Measurements from ENCODE around the gene WRNIP1. TPM values are rescaled to one million over a fixed set of nuclear protein-coding genes. Genes with fewer than 3 reads are reported as not detected.
A peak's percentile ranks its signal among the peaks of the same experiment; 100 is the strongest.

The WRNIP1 gene
- total RNA-seq, 1 experiment from 2014 or later, result 66.4 TPM

DNA sequence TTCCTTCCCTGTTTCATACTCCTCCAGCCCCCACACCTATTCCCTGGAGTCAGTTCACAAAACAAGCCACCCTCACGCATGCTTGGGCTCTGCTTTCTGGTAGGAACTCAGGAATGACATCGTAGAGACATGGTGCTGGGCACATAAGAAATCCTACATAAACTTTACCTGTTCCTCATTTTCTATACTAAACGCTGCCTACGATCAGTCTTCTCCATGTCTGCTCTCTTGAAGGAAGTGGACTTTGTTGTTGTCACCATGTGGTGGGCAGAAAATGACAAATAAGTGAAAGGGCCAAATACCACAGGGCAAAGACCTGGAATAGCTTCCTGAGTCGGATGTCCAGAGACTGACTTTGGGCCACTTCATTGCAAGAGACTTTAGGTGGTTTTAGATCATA, 24.6 kb upstream of the WRNIP1 start:
- DNase-seq (ENCODE audit: low read depth), result no peak

DNA sequence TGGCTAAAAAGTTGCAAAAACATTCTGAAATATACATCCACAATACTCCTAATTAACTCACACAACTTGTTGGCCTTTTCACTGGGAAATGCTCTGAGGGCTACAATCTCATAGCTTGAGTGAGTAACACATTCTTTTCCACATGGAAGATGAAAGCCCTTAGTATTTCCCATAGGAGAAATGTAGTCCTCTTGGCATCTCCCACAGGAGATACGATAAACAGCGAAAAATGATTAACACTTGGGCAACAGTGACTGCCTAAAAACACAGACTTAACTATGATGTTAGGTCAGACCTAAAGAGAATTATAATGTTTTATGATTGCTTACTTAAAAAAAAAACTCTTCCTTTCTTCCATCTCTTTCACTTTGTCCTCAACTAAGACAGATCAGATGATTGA, 23.4 kb upstream of the WRNIP1 start:
- DNase-seq (ENCODE audit: low read depth), result no peak

DNA sequence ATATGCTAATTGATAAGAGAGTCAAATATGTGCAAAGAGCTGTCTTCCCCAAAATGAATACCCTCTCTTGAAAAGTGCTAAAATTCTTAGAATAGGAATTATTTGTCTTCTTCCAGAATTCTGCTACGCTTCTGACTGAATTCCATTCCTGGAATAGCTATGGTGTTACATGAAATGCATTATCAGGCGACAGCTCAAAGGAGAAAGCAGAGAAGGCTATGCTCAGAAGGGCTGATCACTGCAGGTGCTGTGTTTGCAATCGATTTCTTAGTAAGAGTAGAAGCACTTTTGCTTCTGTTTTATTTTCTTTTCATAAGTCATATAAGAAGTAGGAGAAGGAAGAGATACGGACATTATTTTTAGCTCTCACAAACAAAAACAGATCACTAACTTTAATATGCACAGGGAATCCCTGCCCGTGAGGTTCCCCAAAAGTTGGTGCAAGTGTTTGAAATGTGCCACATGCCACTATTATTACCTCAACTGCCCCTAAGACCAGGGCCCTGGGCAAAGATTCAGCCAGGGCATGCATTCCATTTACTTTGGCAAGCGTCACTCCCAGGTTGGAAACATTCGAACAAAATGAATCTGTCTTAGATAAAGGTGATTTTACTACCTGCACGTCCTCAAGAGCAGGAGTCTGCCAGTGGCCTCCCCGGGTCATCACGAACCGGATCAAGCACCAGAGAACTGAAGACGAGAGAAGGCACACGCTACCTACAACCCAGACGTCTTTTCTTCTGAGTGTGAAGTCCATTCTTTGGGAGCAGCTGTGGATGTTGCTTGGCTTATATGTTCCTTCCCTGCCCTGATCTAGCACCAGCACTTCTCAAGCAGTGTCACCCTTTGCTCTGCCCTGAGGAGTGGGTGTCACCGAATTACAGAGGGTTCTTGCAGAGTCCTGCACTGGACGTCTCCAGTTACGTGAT, 21.6 kb upstream of the WRNIP1 start:
- DNase-seq (ENCODE audit: low read depth), result no peak

DNA sequence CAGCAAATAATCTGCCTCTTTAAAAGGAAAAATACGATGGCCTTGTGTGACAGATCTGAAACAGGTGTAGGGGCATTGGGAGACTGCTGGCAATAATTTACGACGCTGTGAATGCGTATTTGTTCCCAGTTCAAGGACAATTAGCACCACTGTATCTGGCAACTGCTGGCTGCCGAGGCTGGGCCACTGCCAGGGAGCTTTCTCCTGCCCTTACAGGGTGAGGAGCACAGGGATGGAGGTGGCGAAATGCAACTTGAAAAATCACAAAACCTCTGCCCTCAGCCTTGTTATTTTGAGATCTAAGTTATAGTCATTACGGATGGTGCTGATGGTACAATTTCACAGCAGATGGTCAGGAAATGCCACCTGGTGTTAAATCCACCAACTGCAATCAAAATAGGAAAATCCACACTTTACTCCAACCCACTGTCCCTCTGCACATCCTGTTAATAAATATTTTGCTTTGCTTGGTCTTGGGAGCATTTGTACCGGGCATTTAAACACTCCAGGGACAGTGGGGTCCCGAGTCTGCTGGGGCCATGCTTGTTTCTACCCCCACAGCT, 20.9 kb upstream of the WRNIP1 start:
- no peak for DNase-seq (ENCODE audit: low read depth)

DNA sequence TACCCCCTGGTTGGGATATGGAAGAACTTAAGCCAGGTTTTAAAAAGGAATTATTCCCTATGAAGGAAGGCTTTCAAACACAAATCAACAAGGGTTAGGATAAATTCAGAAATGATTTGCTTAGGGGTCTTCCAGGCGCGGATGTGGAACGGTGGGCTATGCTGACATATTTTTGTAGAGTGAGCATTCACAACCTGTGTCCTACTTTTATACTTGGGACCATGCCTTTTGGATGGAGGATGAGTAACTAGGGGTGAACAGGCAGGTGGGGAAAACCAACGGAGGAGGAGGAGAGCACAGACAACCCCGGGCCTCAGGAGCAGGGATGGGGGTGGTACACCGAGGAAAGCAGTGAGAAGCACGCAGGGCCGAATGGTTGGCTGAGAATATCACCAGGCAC, 20.4 kb upstream of the WRNIP1 start:
- DNase-seq (ENCODE audit: low read depth), result no peak

DNA sequence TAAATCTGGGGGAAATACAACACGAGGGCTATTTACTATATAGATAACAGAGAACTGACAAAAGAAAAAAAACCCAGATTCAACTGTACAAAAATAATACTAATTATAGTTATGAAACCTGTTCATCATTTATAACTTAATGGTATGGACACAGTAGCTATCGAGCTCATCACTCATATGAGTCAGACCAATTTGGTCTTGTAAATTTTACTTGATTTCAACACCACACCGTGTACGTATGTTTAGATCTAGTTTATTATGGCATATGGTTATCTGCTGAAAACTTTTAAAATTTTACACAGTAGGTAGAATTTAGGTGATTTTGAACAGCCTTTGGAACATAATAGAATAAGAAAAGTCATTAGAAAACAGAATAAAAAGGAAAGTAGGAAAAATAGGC, 19.9 kb upstream of the WRNIP1 start:
- no peak for DNase-seq (ENCODE audit: low read depth)

DNA sequence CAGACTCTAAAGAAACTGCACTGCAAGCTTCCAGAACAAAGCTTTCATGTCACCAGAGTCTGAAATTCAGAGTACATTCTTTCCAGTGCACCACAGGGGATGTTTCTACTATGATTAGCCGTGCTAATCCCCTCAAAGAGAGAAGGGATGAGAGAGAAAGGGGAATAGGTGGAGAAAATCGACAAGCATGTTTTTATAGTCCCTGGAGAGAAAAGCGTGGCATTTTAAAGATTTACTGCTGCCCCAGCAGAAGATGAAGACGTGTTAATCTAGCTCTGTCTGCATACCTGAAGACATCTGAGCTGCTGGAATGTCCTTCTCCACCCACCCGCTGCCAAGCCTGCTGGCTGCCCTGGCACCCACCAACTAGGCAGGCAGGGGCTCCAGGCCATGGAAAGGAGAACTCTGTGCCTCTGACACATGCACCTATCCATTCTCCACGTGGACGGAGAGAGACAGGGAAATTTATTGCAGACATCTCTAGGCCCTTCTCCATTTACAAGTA, 18.6 kb upstream of the WRNIP1 start:
- DNase-seq (ENCODE audit: low read depth), result no peak

DNA sequence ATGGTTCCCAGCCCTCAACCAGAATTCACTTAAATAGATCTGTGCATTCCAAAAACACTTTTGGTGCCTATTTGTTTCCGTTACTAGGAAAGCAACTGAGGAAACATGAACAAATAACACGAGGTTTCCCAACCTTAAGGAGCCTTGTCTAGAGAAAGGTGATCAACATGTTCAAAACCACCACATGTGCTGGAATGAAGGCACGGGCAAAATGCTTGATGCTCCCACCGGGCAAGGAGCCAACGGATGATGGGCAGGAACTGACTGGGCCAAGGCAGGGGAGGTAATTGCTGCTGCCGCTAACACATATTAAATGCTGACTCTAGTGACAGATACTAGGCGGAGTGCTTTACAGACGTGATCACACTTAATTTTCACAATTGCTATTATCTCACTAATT, 17.0 kb upstream of the WRNIP1 start:
- no peak for DNase-seq (ENCODE audit: low read depth)

DNA sequence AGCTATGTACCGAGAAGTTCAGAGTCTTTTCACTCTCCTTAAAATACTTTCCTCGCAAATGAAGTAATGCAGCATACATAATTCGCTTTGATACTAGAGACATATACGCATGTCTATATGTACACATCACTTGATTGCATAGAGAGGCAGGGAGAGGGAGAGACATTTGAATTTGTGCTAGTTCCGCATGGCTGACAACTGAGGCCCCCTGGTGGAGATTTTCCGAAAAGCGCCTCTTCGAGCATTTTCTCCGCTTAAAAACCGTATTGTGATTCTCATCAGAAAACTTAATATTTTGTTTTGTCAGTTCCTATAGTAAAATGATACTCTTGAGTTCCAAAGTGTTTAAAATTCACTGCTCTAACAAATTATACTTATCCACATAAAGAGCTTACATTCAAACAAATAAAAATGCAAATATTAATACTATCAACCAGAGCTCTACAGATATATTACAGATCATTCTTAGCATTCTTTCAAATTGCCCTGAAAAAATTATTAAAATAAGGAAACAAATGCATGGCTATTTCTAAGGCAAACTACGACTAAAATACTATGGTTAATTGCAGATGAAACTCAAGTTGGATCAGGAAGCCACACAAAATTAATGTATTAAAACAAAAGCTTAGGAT, 15.1 kb upstream of the WRNIP1 start:
- peak; percentile 43 for DNase-seq (ENCODE audit: low read depth)

DNA sequence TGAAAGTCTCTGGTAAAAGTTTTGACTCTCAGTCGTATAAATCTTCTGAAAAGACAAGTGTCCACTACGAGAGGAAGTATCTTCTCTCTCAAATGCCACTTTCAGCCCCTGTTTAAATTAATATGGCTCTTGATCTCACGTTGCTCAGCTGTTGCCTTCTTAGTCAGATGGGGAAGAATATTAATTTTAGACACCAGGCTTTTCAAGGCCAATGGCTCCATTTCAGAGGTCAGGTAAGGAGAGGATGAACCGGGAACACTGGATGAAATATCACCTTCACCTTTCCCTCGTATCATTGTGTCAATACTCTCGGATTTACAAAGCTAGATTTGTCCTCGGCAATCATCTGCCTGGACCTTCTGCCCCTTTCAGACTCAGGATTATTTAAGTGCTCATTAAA, 14.4 kb upstream of the WRNIP1 start, which contains the start of gene MYLK4:
Gene MYLK4 (minus strand): TSS at position 91 of the 400 bp plus-strand sequence. CDS start 1,628 bp downstream, outside the sequence.
- no peak for DNase-seq (ENCODE audit: low read depth)

DNA sequence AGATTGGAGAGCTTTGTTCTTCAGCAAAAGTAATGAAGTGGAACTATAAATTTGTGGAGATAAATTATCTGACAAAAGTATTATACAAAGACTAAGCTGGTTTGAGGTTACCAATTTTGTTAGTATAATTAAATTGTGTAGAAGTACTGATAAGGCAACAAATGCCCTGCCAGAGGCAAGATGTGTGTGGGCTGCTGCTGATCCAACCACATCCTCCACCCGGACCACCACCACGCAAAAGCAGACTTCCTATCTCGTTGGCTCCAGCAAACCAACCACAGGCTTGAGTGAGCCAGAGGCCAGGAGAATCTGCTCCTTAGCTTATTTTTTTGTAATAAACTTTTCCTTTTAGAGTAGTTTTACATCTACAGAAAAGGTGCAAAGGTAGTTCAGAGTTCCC, 13.3 kb upstream of the WRNIP1 start:
- no peak for DNase-seq (ENCODE audit: low read depth)

DNA sequence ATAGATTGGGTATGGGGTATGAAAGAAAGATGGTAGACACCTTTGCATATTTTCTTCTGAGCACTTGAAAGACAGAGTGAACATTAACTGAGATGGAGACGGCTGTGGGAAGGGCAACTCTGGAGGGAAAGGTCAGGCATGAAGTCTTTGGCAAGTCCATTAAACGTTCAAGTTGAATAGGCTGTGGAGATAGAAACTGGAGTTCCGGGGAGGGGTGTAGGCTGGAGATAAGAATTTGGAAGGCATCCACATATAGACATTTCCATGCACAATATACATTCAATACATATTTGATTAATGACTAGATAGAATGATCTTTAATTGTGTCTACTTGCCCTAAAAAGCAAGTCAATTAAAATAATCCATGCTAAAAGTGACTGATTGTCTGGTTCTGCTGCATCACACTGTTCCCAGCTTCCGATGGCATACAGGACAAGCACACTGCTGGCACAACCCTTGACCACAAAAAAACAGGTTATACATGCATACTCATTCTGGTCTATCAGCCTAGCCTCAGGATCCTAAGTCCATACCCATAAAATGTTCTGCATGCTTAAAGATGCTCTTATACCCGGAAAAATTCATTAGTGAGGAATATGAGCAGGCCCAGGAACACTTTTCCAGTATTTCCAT, 12.6 kb upstream of the WRNIP1 start:
- DNase-seq (ENCODE audit: low read depth), result no peak

DNA sequence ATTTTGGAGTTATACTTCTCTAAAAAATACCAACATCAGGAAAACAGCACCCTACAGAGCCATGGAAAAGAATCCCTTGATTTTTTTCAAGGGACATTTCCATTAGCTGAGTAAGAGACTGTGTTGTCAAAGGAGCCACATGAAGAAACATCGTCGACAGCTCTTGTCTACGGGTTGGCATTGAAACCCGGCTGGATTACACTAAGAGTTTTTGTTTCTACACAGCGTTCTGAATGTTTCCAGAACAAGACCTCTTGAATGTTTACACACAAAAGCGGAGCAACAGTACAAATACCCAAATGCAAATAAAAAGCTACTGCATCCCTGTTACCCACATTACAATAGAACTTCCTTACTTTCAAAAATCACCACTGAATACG, 12.1 kb upstream of the WRNIP1 start:
- DNase-seq (ENCODE audit: low read depth), result no peak

DNA sequence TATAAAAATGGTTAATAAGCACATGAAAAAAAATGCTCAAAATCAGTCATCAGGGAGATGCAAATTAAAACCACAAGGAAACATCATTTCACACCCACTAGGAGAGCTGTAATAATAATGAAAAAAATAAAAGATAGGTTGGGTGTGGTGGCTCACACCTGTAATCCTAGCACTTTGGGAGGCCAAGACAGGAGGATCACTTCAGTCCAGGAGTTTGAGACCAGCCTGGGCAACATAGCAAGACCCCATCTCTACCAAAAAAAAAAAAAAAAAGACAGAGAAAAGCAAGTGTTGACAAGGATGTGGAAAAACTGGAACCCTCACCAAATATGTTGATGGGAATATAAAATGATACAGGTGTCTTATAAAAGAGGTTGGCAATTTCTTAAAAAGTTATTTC, 11.4 kb upstream of the WRNIP1 start:
- DNase-seq (ENCODE audit: low read depth), result no peak

DNA sequence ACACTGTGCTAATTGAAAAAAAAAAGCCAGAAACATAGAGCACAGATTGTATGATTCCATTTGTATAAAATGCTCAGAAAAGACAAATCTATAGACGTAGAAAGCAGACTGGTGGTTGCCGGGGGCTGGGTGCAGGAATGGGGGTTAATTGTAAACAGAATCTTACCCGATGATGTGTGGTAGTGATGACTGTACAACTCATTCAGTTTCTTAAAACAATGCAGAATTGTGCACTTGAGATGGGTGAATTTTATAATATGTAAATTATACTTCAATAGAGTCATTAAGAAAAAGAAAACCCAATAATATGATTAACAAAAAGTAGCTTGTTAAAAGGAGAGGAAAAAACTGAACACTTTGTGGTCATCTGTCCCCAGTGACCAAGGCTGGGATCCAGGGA, 10.8 kb upstream of the WRNIP1 start:
- no peak for DNase-seq (ENCODE audit: low read depth)

DNA sequence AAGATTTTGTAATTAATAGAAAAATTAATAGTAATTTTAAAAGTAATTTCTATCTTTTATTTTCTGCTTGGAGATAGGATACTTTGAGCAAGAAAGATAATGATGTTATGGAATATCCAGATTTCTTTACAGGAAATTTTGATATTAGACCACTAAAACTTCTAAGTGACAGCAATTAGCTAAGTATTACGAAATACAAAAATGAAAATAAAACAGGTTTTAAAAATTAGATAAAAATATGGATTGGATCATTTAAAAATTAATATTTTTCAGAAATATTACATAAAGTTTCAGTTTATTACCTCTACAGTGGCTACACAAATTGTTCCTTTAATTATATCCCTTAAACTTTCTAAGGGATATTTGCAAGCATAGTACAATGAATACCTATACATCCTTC, 10.3 kb upstream of the WRNIP1 start:
- DNase-seq (ENCODE audit: low read depth), result no peak

DNA sequence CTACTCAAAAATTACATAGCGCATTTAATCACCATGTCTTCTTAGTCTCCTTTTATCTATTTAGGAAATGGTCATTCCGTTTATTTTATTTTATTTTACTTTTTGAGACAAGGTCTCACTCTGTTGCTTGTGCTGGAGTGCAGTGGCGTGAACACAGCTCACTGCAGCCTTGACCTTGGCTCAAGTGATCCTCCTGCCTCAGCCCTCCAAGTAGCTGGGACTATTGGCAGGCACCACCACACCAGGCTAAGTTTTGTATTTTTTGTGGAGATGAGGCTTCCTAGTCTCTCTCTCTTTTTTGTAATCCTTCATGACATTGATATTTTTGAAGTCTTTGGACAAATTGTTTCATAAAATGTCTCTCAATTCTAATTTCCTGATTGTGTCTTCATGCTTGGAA, 9.7 kb upstream of the WRNIP1 start:
- DNase-seq (ENCODE audit: low read depth), result no peak

DNA sequence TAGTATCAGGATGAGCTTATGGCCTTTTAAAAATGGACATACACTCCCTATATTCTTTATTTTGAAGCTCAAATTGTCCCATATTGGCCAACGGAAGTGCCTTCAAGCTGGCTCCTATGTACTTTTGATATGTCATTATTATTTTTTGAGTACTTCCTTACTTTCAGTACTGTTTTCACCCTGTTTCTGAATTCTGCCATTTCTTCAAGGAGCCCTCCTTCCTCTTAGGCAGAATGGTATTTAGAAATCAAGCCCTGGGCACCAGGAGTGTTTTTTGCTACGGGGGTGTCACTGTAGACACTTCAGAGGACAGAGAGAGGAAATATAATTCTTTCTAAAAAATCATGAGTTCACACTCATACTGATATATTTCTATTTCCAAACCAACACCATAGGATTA, 9.0 kb upstream of the WRNIP1 start:
- no peak for DNase-seq (ENCODE audit: low read depth)

DNA sequence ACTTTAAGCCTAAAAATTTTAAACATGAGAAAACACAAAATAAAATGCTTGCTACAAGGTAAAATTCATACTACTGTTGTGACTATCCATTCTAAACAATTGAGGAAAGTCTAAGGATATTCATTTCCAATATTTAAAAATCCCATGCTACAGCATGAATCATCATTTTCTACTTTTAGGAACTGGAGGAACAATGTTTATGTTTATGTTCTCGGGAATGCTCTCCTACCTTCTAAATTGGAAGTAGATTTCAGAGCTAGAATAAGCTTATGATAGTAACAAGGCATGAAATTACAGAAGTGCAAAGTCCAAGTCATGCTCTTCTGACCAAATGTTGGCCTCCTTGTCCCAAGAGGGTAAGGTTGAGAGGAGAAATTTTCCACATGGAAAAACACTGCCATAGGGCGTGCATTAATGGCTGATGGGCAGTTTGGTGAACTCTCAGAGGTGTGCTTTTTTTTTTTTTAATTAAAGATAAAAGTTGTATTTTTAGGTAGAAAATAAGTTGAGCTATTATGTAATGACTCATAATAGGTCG, 8.4 kb upstream of the WRNIP1 start:
- no peak for DNase-seq (ENCODE audit: low read depth)

DNA sequence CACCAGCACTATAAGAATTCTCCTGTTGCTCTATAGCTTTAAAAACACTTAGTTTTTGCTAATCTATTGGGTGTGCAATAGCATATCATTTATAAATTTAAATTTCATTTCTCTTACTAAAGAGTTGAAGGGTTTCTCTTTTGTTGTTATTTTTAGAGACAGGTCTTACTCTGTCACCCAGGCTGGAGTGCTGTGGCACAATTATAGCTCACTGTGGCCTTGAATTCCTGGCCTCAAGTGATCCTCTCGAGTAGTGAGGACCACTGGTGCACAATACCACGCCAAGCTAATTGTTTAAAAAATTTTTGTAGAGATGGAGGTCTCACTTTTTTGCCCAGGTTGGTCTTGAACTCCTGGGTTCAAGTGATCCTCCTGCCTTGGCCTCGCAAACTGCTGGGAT, 6.2 kb upstream of the WRNIP1 start:
- no peak for DNase-seq (ENCODE audit: low read depth)

DNA sequence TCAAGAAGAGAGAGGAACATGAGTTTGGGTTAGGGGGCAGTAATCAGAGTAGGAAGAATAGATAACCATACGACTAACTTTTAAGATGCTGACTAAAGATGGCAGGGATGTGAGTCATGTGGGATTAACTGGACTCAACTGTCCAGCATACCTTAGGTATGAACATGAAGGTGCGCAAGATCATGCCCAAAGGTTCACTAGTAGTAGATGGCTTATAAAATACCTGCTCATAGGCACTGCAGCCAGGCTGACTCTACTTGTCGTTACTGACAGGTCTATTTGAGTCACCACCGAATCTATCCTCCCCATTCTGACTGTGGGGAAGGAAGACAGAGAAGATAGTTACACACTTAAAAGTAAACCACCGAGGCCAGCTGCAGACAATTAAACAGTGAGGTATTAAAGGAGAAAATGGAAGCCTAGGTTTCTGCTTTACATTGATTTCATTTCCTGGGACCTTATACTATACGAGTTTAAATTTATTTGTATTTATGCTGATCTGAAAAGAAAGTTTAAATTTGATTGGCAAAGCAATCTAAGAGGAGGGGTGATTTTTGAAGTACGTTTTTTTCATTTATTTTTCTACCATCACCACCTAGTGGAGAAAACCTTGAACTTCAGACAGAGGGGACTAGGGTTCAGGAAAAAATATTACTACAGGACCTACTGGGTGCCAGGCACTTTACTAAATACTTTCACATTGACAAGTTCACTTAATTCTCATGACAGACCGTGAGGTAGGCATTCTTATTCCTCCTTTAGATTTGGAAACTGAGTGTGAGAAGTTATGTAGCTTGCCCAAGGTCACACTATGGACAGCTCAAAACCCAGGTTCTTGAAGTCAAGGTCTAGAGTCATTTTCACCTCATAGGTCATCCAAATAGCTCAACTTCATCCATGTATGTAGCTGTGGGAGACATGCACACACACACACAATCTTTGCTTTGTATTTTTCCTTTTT, 4.0 kb upstream of the WRNIP1 start:
- no peak for DNase-seq (ENCODE audit: low read depth)
